Measurements from ENCODE around the gene PPP1R13B. TPM values are rescaled to one million over a fixed set of nuclear protein-coding genes. Genes with fewer than 3 reads are reported as not detected.
A peak's percentile ranks its signal among the peaks of the same experiment; 100 is the strongest.

Gene PPP1R13B
- total RNA-seq, 1 experiment from 2014 or later, result 10.3 TPM

DNA sequence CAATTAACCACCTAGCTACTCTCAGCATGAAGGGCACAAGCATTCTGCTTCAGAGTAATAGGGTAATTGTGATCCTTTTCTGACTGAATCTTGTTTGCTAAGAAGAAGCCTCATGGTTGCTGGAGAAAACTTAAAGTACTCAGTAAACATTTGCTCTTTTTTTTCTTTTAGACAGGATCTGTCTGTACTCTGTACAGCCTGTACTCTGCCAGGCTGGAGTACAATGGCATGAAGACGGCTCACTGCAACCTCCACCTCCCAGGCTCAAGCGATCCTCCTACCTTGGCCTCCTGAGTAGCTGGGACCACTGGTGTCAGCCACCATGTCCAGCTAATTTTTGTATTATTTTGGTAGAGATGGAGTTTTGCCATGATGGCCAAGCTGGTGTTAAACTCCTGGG, 12.4 kb downstream of the PPP1R13B start:
- Mint-ChIP-seq H3K27me3 (ENCODE audit: low read depth) (no peaks in the 10 kb centered on the region; the same call in 1 of the 2 replicates), H3K27ac (no peak overlapping the region), H3K4me3 (no peak overlapping the region), H3K9me3 (no peaks in the 10 kb centered on the region), H3K36me3 (no peaks in the 10 kb centered on the region), H3K4me1 (peaks cover 4% of the 10 kb centered on the region)
- ChIA-PET POLR2A (interaction anchor here (0.6 kb wide), 1 partner anchor 183 kb away, joined by 3 read pairs; no protein-coding TSS in a partner anchor), CTCF (interaction anchor here (1.0 to 1.4 kb wide), 2 partner anchors 66 to 243 kb away, joined by 3 to 5 read pairs; no protein-coding TSS in a partner anchor)
- ATAC-seq (no peak), DNase-seq (ENCODE audit: low spot score) (no peak)
- TF ChIP-seq ZNF416 (CRISPR knock-in tag; IDR thresholded peaks at IDR 0.05) (no peak), OVOL2 (CRISPR knock-in tag; IDR thresholded peaks at IDR 0.05; ENCODE audit: borderline replicate concordance) (no peak), ELF4 (CRISPR knock-in tag; IDR thresholded peaks at IDR 0.05; ENCODE audit: low read depth) (no peak), PRRX2 (CRISPR knock-in tag; IDR thresholded peaks at IDR 0.05) (no peak), NR3C1 (CRISPR knock-in tag; conservative IDR thresholded peaks at IDR 0.05; ENCODE audit: low read depth) (no peak), ZNF423 (CRISPR knock-in tag; IDR thresholded peaks at IDR 0.05) (no peak), GTF2I (CRISPR knock-in tag; conservative IDR thresholded peaks at IDR 0.05) (no peak), HMGA2 (CRISPR knock-in tag; IDR thresholded peaks at IDR 0.05) (no peak), IRF2 (CRISPR knock-in tag; IDR thresholded peaks at IDR 0.05; ENCODE audit: borderline replicate concordance, low read depth) (no peak), NR2C2 (CRISPR knock-in tag; IDR thresholded peaks at IDR 0.05) (no peak), JAZF1 (CRISPR knock-in tag; IDR thresholded peaks at IDR 0.05) (no peak), NFE2L1 (CRISPR knock-in tag; IDR thresholded peaks at IDR 0.05) (no peak)
- TF ChIP-seq, protein P1, sequence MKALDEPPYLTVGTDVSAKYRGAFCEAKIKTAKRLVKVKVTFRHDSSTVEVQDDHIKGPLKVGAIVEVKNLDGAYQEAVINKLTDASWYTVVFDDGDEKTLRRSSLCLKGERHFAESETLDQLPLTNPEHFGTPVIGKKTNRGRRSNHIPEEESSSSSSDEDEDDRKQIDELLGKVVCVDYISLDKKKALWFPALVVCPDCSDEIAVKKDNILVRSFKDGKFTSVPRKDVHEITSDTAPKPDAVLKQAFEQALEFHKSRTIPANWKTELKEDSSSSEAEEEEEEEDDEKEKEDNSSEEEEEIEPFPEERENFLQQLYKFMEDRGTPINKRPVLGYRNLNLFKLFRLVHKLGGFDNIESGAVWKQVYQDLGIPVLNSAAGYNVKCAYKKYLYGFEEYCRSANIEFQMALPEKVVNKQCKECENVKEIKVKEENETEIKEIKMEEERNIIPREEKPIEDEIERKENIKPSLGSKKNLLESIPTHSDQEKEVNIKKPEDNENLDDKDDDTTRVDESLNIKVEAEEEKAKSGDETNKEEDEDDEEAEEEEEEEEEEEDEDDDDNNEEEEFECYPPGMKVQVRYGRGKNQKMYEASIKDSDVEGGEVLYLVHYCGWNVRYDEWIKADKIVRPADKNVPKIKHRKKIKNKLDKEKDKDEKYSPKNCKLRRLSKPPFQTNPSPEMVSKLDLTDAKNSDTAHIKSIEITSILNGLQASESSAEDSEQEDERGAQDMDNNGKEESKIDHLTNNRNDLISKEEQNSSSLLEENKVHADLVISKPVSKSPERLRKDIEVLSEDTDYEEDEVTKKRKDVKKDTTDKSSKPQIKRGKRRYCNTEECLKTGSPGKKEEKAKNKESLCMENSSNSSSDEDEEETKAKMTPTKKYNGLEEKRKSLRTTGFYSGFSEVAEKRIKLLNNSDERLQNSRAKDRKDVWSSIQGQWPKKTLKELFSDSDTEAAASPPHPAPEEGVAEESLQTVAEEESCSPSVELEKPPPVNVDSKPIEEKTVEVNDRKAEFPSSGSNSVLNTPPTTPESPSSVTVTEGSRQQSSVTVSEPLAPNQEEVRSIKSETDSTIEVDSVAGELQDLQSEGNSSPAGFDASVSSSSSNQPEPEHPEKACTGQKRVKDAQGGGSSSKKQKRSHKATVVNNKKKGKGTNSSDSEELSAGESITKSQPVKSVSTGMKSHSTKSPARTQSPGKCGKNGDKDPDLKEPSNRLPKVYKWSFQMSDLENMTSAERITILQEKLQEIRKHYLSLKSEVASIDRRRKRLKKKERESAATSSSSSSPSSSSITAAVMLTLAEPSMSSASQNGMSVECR (CRISPR knock-in tag; IDR thresholded peaks at IDR 0.05; ENCODE audit: borderline replicate concordance), result no peak
- TF ChIP-seq, protein P2, sequence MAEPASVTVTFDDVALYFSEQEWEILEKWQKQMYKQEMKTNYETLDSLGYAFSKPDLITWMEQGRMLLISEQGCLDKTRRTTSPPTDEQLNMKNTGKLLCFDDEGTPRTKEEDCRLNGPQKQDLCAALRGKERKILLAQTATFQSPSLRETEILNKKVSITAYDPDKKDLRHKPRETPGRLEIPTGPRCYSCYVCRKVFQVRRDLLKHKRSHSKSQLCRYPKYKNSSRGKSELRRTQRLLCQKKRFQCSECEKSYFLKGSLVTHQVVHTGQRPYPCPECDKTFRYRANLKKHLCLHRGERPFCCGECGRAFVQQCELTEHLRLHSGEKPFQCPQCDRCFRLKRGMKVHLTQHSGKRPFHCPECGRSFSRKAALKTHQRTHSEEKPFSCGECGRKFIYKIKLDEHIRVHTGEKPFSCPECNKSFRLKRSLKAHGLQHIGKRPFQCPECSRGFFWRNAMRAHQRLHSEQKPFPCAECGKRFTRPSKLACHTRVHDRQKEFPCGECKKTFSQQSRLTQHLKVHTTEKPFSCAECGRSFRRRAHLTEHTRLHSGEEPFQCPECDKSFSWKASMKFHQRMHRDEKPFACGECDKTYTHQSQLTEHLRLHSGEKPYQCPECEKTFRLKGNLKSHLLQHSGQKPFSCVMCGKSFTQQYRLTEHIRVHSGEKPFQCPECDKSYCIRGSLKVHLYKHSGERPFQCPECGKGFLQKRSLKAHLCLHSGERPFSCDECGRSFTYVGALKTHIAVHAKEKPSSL (CRISPR knock-in tag; conservative IDR thresholded peaks at IDR 0.05), result no peak
- TF ChIP-seq, protein P3, sequence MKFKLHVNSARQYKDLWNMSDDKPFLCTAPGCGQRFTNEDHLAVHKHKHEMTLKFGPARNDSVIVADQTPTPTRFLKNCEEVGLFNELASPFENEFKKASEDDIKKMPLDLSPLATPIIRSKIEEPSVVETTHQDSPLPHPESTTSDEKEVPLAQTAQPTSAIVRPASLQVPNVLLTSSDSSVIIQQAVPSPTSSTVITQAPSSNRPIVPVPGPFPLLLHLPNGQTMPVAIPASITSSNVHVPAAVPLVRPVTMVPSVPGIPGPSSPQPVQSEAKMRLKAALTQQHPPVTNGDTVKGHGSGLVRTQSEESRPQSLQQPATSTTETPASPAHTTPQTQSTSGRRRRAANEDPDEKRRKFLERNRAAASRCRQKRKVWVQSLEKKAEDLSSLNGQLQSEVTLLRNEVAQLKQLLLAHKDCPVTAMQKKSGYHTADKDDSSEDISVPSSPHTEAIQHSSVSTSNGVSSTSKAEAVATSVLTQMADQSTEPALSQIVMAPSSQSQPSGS (CRISPR knock-in tag; IDR thresholded peaks at IDR 0.05; ENCODE audit: borderline replicate concordance, low read depth), result no peak

DNA sequence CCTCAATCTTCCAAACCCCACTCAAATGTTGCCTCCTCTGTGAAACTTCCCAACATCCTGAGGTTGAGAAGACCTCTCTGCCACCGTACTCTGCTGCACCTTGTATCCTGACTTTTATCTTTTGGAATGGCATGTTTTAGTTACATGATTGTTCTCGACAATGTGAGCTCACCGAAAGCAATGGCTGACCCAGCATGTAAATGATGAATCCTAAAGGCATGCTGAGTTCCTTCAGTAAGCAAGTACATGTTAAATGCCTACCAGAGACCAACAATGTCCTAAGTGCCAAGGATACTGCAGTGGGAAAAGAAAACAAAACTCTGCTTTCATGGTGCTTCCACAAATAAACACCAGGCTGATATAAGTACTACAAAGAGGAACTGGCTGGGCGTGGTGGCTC, 13.7 kb downstream of the PPP1R13B start:
- ChIA-PET CTCF (interaction anchor here (0.6 to 0.7 kb wide), 3 partner anchors 14 to 806 kb away, joined by 3 to 4 read pairs (median 3); partner anchors contain the start of gene PPP1R13B), POLR2A (no interaction called here)
- ATAC-seq, result no peak
- Mint-ChIP-seq H3K4me3 (no peak overlapping the region), H3K36me3 (no peaks in the 10 kb centered on the region), H3K9me3 (no peaks in the 10 kb centered on the region), H3K4me1 (no peaks in the 10 kb centered on the region), H3K27ac (peak overlapping the region; percentile 10; the same call in 1 of the 2 replicates), H3K27me3 (ENCODE audit: low read depth) (no peaks in the 10 kb centered on the region; the same call in 1 of the 2 replicates)
- DNase-seq (ENCODE audit: low spot score), result no peak
- TF ChIP-seq CBFB (CRISPR knock-in tag; IDR thresholded peaks at IDR 0.05; ENCODE audit: low read depth) (no peak), ATF1 (CRISPR knock-in tag; IDR thresholded peaks at IDR 0.05) (no peak), FOXP1 (CRISPR knock-in tag; IDR thresholded peaks at IDR 0.05; ENCODE audit: borderline replicate concordance) (no peak), MYBL2 (CRISPR knock-in tag; IDR thresholded peaks at IDR 0.05) (no peak)
- TF ChIP-seq, protein P4, sequence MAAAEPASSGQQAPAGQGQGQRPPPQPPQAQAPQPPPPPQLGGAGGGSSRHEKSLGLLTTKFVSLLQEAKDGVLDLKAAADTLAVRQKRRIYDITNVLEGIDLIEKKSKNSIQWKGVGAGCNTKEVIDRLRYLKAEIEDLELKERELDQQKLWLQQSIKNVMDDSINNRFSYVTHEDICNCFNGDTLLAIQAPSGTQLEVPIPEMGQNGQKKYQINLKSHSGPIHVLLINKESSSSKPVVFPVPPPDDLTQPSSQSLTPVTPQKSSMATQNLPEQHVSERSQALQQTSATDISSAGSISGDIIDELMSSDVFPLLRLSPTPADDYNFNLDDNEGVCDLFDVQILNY (CRISPR knock-in tag; IDR thresholded peaks at IDR 0.05), result no peak
- TF ChIP-seq, protein P5, sequence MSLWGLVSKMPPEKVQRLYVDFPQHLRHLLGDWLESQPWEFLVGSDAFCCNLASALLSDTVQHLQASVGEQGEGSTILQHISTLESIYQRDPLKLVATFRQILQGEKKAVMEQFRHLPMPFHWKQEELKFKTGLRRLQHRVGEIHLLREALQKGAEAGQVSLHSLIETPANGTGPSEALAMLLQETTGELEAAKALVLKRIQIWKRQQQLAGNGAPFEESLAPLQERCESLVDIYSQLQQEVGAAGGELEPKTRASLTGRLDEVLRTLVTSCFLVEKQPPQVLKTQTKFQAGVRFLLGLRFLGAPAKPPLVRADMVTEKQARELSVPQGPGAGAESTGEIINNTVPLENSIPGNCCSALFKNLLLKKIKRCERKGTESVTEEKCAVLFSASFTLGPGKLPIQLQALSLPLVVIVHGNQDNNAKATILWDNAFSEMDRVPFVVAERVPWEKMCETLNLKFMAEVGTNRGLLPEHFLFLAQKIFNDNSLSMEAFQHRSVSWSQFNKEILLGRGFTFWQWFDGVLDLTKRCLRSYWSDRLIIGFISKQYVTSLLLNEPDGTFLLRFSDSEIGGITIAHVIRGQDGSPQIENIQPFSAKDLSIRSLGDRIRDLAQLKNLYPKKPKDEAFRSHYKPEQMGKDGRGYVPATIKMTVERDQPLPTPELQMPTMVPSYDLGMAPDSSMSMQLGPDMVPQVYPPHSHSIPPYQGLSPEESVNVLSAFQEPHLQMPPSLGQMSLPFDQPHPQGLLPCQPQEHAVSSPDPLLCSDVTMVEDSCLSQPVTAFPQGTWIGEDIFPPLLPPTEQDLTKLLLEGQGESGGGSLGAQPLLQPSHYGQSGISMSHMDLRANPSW (CRISPR knock-in tag; conservative IDR thresholded peaks at IDR 0.05; ENCODE audit: low read depth), result no peak
- TF ChIP-seq, protein P6, sequence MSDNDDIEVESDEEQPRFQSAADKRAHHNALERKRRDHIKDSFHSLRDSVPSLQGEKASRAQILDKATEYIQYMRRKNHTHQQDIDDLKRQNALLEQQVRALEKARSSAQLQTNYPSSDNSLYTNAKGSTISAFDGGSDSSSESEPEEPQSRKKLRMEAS (CRISPR knock-in tag; IDR thresholded peaks at IDR 0.05), result no peak

Measured in WTC11 (cell line).